ENCODE results near the gene STXBP6. TPM values are rescaled to one million over a fixed set of nuclear protein-coding genes. Genes with fewer than 3 reads are reported as not detected.
"Not testable (repeated sequence)": the region's sequence is repeated elsewhere in the genome, so short reads cannot be mapped to it uniquely, and the experiment has no call there.

Gene STXBP6
- total RNA-seq, 1 experiment from 2014 or later, result 5.3 TPM

- no peaks in the 10 kb centered on the region for H3K9me3 ChIP-seq (ENCODE audit: low read depth, low read length, poor library complexity, severe bottlenecking)
- no peak overlapping the region for H3K4me3 ChIP-seq (ENCODE audit: low read depth, low read length, poor library complexity, severe bottlenecking)
- no TSS peak for BruUV-seq (replicated peaks)
- no peaks in the 10 kb centered on the region for H3K4me1 ChIP-seq (ENCODE audit: insufficient read depth, low read length, poor library complexity, severe bottlenecking)
- no peak overlapping the region for H3K27ac ChIP-seq (ENCODE audit: low read depth, low read length, poor library complexity, severe bottlenecking)
- ChIA-PET POLR2A (ENCODE audit: low non-redundant PET) (no interaction called here), CTCF (no interaction called here)
- H3K36me3 ChIP-seq (ENCODE audit: insufficient read depth, low read length, poor library complexity, severe bottlenecking), result no peaks in the 10 kb centered on the region
- DNase-seq (ENCODE audit: low spot score), result no peak
- TF ChIP-seq EZH2 (IDR thresholded peaks at IDR 0.05; ENCODE audit: borderline replicate concordance, low read depth, low read length, poor library complexity, severe bottlenecking) (no peak), CTCF (conservative IDR thresholded peaks at IDR 0.05; ENCODE audit: low read depth, low read length) (no peak)
- intact Hi-C loops (cut with micrococcal nuclease; ENCODE audit: unreplicated experiment), result no loop called here
- H3K27me3 ChIP-seq (replicated peaks; ENCODE audit: insufficient read depth, low read depth, low read length, poor library complexity), result no peaks in the 10 kb centered on the region
Measured at GRCh38 chr14:24777678-24778077, 272.3 kb downstream of the STXBP6 start.

- H3K4me1 ChIP-seq (ENCODE audit: insufficient read depth, low read length, poor library complexity, severe bottlenecking), result no peaks in the 10 kb centered on the region
- intact Hi-C loops (cut with micrococcal nuclease; ENCODE audit: unreplicated experiment), result no loop called here
- CTCF ChIA-PET, result no interaction called here
- H3K27ac ChIP-seq (ENCODE audit: low read depth, low read length, poor library complexity, severe bottlenecking), result no peak overlapping the region
- no peak for TF ChIP-seq EZH2 (IDR thresholded peaks at IDR 0.05; ENCODE audit: borderline replicate concordance, low read depth, low read length, poor library complexity, severe bottlenecking)
- TF ChIP-seq CTCF (conservative IDR thresholded peaks at IDR 0.05; ENCODE audit: low read depth, low read length), result no peak
- BruUV-seq (replicated peaks), result no TSS peak
- DNase-seq (ENCODE audit: low spot score), result no peak
- no peaks in the 10 kb centered on the region for H3K36me3 ChIP-seq (ENCODE audit: insufficient read depth, low read length, poor library complexity, severe bottlenecking)
- no peaks in the 10 kb centered on the region for H3K9me3 ChIP-seq (ENCODE audit: low read depth, low read length, poor library complexity, severe bottlenecking)
- no peaks in the 10 kb centered on the region for H3K27me3 ChIP-seq (replicated peaks; ENCODE audit: insufficient read depth, low read depth, low read length, poor library complexity)
- no peak overlapping the region for H3K4me3 ChIP-seq (ENCODE audit: low read depth, low read length, poor library complexity, severe bottlenecking)
- POLR2A ChIA-PET (ENCODE audit: low non-redundant PET), result no interaction called here
Measured at GRCh38 chr14:24775950-24776349, 274.0 kb downstream of the STXBP6 start.

- no TSS peak for BruUV-seq (replicated peaks)
- TF ChIP-seq CTCF (conservative IDR thresholded peaks at IDR 0.05; ENCODE audit: low read depth, low read length) (no peak), EZH2 (IDR thresholded peaks at IDR 0.05; ENCODE audit: borderline replicate concordance, low read depth, low read length, poor library complexity, severe bottlenecking) (no peak)
- Histone ChIP-seq H3K4me3 (ENCODE audit: low read depth, low read length, poor library complexity, severe bottlenecking) (no peak overlapping the region), H3K36me3 (ENCODE audit: insufficient read depth, low read length, poor library complexity, severe bottlenecking) (no peaks in the 10 kb centered on the region), H3K9me3 (ENCODE audit: low read depth, low read length, poor library complexity, severe bottlenecking) (no peaks in the 10 kb centered on the region), H3K27me3 (replicated peaks; ENCODE audit: insufficient read depth, low read depth, low read length, poor library complexity) (peaks cover 3% of the 10 kb centered on the region), H3K4me1 (ENCODE audit: insufficient read depth, low read length, poor library complexity, severe bottlenecking) (no peaks in the 10 kb centered on the region), H3K27ac (ENCODE audit: low read depth, low read length, poor library complexity, severe bottlenecking) (no peak overlapping the region)
- intact Hi-C loops (cut with micrococcal nuclease; ENCODE audit: unreplicated experiment), result no loop called here
- no peak for DNase-seq (ENCODE audit: low spot score)
- ChIA-PET POLR2A (ENCODE audit: low non-redundant PET) (no interaction called here), CTCF (no interaction called here)
Measured at GRCh38 chr14:24774187-24774915, 275.6 kb downstream of the STXBP6 start.

GRCh38 chr14:24773564-24773963 lies 276.4 kb downstream of the STXBP6 start:
- H3K27ac ChIP-seq (ENCODE audit: low read depth, low read length, poor library complexity, severe bottlenecking); intact Hi-C loops (cut with micrococcal nuclease; ENCODE audit: unreplicated experiment); H3K4me1 ChIP-seq (ENCODE audit: insufficient read depth, low read length, poor library complexity, severe bottlenecking); POLR2A ChIA-PET (ENCODE audit: low non-redundant PET); H3K4me3 ChIP-seq (ENCODE audit: low read depth, low read length, poor library complexity, severe bottlenecking); DNase-seq (ENCODE audit: low spot score); H3K9me3 ChIP-seq (ENCODE audit: low read depth, low read length, poor library complexity, severe bottlenecking); H3K27me3 ChIP-seq (replicated peaks; ENCODE audit: insufficient read depth, low read depth, low read length, poor library complexity); BruUV-seq (replicated peaks); H3K36me3 ChIP-seq (ENCODE audit: insufficient read depth, low read length, poor library complexity, severe bottlenecking); CTCF ChIA-PET: not testable (repeated sequence)
